PC-9 (cell line): ENCODE results near the gene NSA2.

Experiments used
- CTCF ChIP-seq: fragments of 200-600 bp; sonication (generic); conservative IDR thresholded peaks from 2 replicates; pipeline ENCODE4 v1.6.1; 2017; ENCODE audit warnings: mixed run types, antibody characterized with exemption, mild to moderate bottlenecking, moderate library complexity
- EZH2 ChIP-seq: fragments of 200-600 bp; sonication (generic); IDR thresholded peaks from 2 replicates; pipeline ENCODE4 v1.8.0; 2017; ENCODE audit warnings: antibody characterized with exemption, low read depth

- TF ChIP-seq CTCF: no peak
- no peak for TF ChIP-seq EZH2
Measured at GRCh38 chr5:74763504-74763903, 3.5 kb upstream of the NSA2 start.
